IPS-NIHi7 (cell line): ENCODE results near the gene ZNF391.
"Not testable (repeated sequence)": the region's sequence is repeated elsewhere in the genome, so short reads cannot be mapped to it uniquely, and the experiment has no call there.

Experiments
- DNase-seq: peaks from one replicate; pipeline ENCODE4 v3.0.0; 2012; ENCODE audit warnings: mixed read lengths; ENCODE audit errors: extremely low spot score

ZNF391 gene

DNA sequence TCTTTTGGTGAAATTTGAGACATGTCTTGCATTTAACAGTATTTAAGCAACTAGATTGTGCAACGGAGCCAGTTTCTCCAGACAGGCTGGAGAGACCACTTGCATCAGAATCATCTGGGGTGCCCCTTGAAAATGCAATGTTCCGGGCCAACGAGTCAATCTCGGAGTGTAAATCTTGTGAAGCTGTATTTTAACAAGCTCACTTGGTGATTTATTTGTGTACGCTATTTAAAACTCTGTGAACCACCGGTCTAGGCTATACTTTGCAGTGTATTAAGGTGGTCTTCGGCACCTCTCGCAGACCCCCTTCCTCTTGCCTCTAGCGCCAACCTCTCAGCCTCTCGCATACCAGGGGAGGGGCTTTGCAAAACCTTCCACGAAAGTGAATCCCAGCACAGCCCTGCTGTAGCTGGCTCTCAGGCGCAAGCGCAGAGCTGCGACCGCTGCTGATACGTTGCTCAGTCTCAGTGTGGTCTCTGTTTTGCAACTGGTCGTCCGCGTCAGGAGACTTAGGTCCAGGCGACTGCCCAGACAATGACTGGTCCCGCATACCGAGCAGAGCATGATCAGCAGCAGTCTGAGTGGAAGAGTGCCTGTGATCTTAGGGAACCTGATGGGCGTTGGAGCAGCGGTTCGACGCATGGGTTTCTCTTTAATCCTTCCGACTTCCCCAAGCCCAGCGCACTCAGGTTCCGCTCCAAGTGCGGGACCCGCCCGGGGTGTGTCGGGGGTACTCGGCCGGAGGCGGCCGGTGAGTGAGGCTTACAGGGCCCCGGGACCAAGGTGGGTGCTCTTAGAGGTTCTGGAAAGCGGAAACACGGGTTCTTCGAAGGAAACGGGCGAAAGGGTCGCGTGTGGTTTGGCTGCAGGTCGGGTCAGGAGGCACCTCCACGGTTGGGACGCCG is at the start of gene ZNF391:
ZNF391 (plus strand) TSS at position 467 of the 905 bp plus-strand sequence. CDS start 11,612 bp downstream, outside the sequence.
- peak; percentile 90 for DNase-seq

DNA sequence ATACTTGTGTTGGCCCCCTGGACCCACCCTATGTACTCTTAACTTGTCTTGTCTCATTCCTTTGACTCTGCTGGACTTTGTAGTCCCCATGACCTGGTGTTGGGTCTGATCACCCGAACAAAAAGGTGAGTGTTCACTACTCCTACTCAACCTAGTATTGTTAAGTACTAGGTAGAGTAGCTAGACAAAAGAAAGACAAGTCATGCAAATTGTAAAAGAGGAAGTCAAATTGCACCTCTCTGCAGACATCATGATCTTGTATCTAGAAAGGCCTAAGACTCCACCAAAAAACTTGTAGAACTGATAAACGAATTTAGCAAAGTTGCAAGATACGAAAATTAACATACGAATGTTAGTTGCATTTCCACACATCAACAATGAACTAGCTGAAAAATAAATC is 35.7 kb upstream of the ZNF391 start:
- no peak for DNase-seq

DNA sequence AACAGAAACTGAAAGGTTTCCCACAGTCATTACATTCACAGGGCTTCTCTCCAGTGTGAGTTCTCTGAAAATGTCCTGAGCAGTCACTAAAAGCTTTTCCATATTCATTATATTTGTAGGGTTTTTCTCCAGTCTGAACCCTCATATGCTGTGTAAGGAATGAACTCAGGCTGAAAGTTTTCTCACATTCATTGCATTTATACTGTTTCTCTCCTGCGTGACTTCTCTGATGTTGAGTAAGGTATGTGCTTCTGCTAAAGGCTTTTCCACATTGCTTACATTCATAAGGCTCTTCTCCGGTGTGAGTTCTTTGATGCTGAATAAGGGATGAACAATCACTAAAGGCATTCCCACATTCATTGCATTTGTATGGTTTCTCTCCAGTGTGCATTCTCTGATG is 29.8 kb upstream of the ZNF391 start:
- DNase-seq = no peak

DNA sequence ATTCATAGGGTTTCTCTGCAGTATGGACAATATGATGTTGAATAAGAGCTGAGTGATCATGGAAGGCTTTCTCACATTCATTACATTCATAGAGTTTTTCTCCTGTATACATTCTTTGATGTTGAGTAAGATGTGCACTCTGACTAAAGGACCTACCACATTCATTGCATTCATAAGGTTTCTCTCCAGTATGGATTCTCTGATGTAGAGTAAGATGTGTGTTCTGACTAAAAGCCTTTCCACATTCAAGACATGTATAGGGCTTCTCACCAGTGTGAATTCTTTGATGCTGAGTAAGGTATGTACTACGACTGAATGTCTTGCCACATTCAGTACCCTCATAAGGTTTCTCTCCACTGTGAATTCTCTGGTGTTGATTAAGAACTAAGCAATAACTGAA is 29.3 kb upstream of the ZNF391 start:
- DNase-seq = no peak

DNA sequence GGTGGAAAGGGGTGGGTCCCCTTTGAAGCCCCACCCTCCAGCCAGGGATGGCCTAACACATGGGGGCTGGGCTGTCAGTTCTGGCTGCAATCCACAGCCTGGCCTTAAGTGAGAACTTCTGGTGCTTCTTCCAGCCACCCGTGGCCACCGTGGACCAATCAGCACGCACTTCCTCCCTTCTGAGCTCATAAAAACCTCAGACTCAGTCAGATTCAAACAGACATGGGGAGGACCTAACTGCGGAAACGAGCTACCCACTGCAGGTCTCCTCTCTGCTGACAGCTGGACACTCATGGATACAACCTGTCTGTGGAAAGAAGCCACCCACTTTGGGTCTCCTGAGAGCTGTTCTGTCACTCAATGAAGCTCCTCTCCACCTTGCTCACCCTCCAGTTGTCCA is 20.4 kb upstream of the ZNF391 start:
- DNase-seq = no peak

DNA sequence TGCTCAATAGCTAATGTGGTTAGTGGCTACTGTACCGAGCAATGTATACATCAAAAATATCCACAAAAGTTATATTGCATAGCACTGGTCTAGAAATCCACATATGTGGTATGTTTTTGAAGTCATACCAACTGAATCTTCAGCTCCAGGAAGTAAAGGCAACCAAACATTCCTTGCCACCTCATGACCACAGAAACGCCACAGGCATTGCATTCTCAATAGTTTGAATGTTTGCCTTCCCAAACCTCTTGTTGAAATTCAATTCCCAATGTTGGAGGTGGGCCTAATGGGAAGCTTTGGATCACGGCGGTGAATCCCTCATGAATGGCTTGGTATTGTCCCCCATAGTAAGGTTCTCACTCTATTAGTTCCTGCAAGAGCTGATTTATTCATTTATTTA is 18.2 kb upstream of the ZNF391 start:
- no peak for DNase-seq

DNA sequence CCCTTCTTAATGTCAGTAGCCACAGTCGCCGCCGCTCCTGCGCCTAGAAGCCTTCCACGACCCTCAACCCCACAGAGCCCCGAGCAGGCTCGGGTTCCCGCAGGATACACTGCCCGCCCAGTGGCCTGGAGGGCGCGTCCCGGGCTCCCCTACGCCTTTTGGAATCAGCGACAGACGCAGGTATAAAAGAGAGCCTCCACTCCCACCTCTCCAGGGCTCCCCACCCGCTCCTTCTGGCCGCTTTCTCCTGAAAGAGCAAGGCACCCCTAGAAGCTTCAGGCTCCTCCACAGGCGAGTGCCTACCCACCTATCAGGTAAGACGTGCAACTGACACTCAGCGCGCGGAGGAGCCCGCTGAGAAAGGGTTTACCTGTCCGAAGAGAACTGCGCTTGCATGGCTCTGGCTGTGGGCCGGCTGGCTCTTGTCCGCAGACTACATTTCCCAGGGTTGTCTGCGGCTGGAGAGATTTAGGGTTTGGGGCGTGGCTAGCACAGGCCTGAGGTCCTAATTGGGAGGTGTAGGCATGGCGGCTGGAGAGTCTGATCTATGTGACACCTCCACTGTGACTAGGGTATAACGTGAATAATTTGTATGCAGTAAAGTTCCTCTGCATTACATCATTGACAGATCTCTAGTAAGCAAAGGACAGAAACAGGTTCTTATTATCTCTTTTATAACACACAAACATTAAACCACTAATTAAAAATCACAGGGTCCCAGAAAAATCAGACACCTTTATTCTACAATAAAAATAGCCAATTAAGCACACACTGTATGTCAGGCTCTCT is 13.5 kb upstream of the ZNF391 start:
- peak; percentile 91 for DNase-seq

DNA sequence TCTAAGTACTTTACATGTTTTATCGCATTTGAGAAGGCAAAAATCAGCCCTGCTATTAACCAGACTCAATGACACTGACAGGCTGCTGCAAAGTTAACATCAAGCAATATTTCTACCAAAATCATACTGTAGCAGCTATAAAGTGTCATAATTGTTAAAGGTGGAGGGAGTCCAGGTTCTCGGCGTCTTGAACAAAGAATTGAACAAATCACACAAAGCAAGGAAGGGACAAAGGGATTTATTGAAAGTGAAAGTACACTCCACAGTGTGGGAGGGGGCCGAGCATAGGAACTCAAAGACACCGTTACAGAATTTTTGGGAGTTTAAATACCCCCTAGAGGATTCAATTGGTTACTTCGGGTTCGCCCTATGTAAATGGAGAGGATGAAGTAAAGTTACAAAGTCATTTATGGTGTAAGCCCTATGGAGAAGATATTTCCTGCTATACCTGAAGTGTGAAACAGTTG is 12.9 kb upstream of the ZNF391 start:
- DNase-seq = no peak

DNA sequence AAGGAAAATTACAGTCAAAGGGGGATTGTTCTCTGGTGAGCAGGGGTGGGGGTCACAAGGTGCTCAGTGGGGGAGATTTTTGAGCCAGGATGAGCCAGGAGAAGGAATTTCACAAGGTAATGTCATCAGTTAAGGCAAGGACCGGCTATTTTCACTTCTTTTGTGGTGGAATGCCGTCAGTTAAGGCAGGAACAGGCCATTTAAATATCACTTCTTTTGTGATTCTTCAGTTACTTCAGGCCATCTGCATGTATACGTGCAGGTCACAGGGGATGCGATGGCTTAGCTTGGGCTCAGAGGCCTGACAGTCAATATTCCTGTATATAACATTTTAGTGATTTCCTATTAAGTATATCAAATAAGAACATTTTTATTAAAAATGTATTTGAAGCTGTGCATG is 10.2 kb upstream of the ZNF391 start:
- DNase-seq = not testable (repeated sequence)

DNA sequence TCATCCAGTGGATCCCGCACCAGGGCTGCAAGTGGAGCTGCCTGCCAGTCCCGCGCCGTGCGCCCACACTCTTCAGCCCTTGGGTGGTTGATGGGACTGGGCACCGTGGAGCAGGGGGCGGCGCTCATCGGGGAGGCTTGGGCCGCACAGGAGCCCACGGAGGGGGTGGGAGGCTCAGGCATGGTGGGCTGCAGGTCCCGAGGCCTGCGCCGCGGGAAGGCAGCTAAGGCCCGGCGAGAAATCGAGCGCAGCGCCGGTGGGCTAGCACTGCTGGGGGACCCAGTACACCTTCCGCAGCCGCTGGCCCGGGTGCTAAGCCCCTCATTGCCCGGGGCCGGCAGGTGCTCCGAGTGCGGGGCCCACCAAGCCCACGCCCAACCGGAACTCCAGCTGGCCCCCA is 7.6 kb upstream of the ZNF391 start:
- DNase-seq = not testable (repeated sequence)

DNA sequence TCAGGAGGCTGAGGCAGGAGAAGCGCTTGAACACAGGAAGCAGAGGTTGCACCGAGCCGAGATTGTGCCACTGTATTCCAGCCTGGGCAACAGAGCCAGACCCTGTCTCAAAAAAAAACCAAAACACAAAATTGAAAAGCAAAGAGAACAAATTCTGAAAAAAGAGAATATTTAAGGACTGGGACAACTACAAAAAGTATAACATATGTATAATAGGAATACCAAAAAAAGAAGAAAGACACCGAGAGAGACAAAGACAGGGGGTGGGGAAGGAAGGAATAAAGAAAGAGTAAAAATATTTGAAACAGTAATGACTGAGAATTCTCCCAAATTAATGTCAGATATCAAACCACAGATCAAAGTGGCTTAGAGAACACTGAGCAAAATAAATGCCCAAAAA is 5.5 kb upstream of the ZNF391 start:
- DNase-seq = no peak

DNA sequence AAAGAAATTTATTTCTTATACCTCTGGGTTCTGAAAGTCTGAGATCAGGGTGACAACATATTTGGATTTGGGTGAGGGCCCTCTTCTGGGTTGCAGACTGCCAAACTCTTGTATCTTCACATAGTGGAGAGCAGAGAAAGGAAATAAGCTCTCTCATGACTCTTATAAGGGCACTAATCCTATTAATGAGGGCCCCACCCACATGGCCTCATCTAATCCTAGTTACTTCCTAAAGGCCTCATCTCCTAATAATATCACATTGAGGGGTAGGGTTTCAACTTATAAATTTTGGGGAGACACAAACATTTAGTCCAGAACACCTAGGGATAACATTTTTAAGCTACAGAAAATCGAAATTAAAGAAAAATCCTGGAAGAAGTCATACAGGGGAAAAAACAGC is 5.1 kb upstream of the ZNF391 start:
- no peak for DNase-seq

DNA sequence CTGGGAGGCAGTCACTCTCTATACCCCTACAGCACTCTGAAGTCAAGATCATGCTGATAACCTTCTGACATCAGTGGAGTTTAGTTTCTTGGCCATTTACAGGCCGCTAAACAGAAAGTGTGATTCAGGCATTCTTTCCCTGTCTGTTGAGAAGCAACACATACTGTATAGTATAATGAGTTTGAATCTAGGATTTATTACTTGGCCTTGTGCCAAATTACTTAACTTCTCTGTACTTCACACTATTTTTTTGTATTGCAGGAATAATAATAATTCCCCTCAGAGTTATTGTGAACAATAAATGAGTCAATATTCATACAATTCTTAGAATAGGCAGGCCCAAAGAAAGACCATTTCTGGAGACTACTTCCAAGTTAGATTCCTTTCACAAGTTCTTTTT is 4.1 kb downstream of the ZNF391 start:
- DNase-seq = no peak

DNA sequence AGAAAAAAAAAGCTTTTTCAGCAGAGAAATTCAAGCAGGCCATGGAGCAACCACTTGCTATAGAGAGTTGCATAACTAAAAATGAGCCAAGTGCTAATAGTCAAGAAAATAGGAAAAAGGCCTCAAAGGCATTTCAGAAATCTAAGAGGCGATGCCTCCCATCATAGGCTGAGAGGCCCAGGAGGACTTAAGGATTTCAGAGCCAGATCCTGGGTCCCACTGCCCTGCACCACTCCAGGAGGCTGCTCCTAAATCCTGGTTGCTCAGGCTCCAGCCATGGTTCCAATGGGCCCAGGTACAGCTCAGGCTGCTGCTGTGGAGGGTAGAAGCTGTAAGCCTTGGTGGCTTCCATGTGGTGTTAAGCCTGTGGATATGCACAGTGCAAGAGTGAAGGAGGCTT is 5.5 kb downstream of the ZNF391 start:
- DNase-seq = no peak

DNA sequence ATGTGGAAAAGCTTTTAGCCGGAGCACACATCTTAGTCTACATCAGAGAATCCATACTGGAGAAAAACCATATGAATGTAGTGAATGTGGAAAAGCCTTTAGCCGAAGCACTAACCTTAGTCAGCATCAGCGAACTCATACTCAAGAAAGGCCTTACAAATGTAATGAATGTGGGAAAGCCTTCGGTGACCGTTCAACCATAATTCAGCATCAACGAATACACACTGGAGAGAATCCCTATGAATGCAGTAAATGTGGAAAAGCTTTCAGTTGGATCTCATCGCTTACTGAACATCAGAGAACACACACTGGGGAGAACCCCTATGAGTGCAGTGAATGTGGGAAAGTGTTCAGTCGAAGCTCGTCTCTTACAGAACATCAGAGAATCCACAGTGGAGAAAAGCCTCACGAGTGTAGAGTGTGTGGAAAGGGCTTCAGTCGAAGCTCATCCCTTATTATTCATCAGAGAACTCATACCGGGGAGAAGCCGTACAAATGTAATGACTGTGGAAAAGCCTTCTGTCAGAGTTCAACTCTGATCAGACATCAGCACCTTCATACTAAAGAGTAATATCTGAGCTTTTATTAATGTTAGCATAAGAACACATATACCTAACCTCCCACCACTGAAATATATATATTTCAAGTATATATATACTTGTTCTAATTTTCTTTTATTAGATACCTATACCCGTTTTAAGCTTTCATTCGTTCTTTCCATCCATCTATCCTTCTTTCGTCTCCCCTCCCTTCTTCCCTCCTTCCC is 12.5 kb downstream of the ZNF391 start:
- no peak for DNase-seq

DNA sequence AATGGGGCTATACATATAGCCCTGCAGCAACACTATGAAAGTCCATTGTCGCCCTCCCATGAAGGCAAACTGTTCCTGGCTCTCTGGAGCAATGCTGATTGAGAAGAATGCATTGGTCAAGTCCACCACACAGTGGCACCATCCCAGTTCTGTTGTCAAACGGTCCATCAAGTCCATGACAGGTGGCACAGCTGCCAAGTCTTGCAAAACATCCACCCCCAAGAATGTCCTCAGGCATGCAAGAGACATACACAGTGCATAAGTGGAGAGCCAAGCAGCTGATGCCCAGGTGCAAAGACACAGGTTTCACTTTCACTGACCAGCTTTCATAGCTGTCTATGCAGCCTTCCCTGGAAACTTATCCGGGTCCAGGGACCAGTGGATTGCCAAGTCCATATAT is 17.5 kb downstream of the ZNF391 start:
- no peak for DNase-seq

DNA sequence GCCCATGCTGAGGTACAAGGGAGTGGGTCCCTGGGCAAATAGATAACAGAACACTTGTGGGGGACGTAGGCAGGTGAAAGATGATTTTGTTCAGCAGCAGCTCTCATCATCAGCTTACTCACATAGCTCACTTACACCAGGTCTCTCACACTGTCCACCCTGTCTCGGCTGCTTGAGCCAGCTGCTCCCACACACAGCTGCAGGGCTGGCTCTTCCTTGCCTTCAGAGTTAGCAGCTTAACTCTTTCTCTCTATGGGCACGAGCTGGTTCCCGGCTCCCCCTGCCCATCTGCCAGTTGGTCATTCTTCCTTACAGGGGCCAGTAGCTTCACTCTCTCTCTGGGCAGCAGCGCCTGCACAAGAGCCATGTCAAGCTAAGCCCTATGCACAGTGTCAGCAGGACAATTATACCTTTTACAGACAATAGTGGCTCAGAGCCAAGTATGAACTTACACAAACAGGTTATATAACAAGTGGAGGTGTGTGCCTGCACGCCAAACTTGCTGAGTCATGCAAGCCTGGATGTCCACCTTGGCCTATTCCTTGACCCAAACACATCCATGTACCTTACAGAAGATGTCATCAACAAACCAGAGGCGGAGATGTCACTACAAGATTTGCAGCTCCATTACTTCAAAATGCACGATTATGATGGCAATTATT is 18.7 kb downstream of the ZNF391 start:
- DNase-seq = no peak

DNA sequence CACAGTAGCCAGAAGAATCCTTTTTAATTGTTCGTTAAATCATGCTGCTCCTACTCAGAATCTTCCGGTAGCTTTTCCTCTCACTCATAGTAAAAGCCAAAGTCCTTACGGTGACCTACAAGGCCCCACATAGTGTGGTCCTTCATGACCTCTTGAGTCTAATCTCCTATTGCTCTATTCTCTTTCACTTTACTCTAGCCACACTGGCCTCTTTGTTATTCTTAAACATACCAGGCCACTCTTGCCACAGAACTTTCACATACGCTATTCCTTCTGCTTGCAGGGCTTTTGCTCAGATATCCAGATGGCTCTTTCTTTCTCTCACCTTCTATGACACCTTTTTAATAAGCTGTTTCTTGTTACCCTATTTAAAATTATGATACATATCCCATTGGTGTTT is 25.7 kb downstream of the ZNF391 start:
- no peak for DNase-seq

DNA sequence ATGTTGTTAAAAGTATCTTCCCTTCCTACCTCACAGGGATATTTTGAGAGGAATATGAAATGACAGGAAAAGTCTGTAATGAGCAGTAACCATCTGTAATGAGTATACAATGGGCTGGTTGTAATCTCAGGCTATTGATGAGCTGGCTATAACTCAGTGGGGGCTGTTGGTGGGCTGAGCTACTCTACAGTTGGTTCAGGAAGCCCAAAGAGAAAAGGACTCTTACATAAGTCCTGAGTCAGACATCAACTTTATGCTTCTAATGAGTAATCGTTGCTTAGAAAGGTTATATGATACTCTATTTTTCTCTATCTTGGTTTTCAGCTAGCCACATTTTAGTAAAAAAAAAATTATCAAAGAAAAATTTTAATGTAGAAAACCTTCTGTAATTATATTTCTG is 26.4 kb downstream of the ZNF391 start:
- DNase-seq = no peak

DNA sequence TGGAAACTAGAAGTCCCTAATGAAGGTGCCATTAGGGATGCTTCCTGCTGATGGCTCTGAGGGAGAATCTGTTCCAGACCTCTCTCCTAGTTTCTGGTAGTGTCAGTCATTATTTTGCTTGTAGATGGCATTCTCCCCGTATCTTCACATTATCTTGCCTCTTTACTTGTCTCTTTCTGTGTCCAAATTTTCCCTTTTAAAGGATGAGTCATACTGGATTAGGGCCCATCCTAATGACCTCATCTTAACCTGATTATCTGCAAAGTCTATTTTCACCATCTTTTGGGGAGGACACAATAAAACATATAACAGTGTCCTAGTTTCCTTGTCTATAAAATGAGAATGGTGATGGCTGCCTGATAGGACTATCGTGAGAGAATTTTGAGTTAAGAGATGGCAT is 27.3 kb downstream of the ZNF391 start:
- no peak for DNase-seq

DNA sequence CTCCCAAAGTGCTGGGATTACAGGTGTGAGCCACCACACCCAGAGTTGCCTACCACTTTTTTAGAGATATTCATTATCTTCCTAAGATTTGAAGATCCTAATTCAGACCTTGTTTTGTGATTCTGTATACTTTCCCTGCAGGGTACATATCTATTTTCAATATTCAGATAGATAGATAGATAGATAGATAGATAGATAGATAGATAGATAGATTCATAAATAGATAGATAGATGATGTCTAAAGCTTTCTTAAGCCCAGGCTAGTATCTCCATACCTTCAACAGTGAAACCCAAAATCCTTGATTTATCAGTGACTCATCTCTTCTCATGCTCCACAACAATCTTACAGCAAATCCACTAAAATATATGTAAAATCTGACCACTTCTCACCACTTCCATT is 30.8 kb downstream of the ZNF391 start:
- DNase-seq = no peak
